Cortex of kidney (tissue), 1 donor: ENCODE data around the gene TFDP1.

ENCODE experiments used
- DNase-seq: peaks from one replicate; lab custom pipeline; 2025; lab: John Stamatoyannopoulos, UW

The TFDP1 gene

DNA sequence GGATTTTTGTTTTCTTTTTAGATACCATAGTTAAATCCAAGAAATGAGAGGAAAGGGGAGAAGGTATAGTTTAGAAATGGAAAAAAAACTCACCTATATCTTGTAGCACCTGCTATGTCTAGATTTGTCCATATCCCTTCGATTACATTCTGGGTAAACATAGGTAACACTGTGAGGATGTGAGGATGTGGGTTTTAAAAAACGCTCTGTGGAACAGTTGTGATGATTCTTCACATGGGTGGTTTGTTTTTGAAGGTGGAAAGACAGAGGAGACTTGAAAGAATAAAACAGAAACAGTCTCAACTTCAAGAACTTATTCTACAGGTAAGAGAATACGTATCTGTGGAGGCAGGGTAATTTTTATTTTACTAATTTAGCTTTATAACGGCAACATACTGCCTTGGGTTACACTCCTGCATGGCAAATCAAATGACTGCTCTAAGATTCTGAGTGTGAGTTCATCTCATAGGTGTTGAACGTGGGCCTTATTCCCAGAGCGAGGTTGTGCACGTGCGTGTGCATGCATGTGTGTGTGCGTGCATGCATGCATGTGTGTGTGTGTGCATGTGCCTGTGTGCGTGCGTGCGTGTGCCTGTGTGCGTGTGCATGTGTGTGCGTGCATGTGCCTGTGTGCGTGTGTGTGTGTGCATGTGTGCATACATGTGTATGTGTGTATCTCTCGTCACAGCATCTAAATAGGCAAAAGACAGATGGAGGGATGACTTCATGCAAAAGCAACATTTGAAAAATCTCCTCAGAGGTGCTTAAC lies 49.9 kb downstream of the TFDP1 start:
- no peak for DNase-seq

DNA sequence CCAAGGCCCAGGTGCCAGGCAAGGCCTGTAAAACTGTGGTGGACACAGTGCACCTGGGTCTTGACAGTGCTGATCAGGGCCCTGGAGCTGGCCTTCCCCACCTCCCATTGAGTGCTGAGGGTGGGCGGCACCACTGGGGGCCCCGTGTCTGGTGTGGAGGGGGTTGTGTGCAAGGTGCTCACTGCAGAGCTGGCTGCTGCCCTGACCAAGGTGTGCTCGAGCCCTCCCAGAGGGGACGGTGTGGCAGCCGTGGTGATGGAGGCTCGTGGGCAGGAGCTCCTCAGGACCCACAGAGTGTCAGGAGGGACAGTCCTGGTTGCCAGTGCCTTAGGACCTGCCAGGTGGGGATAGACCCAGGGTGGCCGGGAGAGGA lies 50.5 kb downstream of the TFDP1 start:
- no peak for DNase-seq

DNA sequence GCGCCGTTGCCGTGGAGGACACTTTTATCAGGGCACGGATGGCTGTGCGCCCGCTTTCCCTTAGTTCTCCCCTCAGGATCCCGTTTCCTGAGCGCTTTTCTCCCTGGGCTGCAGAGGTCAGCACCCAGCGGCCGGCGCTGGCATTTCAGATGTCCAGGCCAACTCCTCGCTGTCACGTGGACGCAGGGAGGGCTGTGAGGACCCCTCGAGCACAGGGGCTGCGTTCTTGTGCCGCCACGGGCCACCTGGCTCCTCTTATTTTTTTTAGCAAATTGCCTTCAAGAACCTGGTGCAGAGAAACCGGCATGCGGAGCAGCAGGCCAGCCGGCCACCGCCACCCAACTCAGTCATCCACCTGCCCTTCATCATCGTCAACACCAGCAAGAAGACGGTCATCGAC lies 51.2 kb downstream of the TFDP1 start:
- DNase-seq = no peak

DNA sequence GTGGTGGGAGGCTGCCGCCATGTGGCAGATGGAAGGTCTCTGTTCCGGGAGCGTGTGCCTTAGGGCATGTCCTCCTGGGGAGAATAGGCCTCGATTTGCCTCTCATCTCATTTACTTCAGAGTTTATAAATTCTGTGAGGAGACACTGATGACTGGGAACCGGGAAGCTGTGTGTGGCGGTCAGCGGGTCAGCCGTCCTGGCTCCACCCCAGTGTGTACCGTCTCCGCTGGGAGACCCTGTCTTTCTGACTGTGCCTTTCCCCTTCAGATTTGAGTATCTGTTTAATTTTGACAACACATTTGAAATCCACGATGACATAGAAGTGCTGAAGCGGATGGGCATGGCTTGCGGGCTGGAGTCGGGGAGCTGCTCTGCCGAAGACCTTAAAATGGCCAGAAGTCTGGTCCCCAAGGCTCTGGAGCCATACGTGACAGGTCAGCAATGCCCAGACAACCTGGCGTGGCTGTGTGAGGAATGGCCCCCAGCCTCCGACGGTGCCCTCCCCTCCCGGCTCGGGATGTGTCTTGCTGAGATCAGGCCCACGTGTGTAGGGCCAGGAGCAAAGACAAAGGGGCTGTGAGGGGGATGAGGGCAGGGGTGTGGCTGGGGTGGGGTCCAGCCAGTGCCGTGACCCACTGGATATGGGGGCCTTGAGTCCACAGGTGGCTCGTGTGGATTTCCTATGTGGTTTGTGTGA lies 51.9 kb downstream of the TFDP1 start:
- DNase-seq = no peak

DNA sequence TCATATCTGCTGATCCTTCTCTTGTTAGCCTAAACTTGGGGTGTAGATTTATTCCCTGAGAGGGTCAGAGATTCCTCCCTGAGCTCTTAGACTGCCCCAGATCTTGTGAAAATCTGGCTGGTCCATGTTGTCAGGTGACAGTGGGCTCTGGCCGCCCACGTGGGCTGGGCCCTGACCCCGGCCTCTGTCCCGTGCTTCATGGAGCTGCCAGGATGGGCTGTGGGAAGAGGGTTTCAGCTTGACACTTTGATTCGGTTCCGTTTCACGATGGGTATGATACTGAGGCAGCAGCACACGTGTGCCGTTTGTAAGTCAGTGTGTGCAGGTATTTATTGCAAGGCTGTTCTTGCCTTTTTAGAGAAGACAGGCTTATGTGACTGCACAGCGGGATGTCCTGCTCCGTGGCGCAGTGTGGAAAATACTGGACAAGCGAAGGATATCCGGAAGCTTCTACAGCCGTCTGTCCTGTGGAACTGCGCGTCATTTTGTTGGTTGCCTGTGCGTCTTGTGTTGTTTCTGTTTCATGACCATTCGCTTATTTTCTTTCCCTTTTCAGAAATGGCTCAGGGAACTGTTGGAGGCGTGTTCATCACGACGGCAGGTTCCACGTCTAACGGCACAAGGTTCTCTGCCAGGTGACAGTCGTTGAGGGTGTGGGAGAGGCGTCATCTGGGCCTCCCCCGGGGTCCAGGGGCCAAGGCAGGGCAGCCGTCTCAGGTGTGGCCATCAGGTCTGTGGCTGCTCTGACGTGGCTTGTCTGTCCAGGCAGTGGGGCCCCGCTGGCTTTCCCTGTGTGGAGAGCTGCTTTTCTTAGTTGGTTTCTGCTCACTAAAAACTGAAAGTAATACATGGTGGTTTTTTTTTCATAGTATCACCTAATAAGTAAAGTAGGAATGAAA lies 53.0 kb downstream of the TFDP1 start:
- no peak for DNase-seq

DNA sequence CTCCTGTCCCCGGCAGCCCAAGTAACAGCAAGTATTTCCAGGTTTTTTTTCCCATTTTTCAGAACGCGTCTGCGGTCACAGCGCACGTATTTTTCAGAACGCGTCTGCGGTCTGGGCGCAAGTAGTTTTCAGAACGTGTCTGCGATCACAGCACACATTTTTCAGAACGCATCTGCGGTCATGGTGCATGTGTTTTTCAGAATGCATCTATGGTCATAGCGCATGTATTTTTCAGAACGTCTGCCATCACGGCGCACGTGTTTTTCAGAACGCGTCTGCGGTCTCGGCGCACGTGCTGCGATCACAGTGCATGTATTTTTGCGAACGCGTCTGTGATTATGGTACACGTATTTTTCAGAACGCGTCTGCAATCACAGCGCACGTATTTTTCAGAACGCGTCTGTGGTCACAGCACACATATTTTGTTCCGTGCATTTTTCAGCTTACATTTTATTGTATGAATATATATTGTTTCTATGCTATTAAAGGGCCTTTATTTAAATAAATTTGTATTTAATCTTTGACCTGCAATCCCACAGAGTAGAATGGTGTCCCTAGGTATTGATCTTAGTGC lies 53.7 kb downstream of the TFDP1 start:
- no peak for DNase-seq

DNA sequence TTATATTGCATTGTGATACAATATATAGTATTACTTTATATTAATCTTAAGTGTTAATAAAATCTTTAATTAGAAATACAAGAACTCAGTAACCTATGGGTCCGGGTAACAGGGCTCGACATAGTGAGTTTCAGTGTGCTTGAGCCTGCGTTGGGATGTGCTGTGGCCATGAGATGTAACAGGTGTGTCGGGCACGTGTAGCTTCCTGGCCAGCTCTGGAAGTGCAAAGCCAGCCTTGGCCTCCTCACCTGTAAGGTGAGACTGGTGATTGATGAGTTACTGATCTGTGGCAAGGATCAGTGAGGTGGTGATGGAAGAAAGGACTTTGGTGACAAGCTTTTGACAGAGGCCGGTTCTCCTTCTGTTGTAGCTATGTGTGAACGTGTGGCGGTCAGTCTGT lies 54.3 kb downstream of the TFDP1 start:
- no peak for DNase-seq

DNA sequence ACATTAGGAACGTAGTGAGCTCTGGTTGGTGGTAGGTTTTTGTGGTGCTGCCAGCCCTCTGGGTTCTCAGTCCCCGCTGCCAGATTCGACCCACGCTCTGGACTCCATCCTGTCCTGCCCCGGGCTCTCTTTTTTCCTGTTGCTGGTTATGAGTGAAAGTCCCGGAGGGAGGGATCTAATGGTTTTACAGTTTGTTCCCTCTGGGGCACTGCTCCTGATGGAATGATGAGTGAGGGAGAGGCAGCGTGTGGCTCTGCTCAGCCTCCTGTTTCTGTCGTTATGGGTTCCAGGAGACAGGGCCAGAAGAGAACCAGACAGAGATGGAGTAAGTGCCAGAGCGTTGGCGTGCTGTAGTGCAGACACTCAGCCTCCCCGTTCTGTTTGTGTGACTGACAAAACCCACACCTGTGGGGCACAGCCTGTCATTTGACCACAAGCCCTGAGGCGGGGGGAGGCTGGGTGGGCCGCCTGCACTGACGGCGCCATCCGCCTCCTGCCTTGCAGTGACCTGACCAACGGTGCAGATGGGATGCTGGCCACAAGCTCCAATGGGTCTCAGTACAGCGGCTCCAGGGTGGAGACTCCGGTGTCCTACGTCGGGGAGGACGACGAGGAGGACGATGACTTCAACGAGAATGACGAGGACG lies 55.2 kb downstream of the TFDP1 start:
- DNase-seq = no peak

DNA sequence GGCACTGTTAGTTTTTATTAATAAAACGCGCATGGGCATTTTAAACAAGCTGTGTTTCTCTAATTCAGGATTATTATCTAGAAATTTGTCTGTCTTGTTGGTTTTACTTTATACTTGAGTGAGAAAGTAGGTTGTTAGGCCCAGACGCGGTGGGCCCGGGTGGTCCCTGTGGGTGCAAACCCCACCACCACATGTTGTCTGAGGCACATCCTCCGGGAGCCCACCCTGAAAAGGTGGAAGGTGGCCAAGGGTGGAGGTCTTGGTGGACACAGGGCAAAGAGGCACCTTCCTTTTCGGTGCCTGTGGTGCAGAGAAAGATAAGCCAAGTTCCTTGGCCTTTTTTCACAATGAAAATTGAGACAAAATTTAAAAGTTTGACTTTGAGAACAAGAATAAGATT lies 56.9 kb downstream of the TFDP1 start:
- no peak for DNase-seq

DNA sequence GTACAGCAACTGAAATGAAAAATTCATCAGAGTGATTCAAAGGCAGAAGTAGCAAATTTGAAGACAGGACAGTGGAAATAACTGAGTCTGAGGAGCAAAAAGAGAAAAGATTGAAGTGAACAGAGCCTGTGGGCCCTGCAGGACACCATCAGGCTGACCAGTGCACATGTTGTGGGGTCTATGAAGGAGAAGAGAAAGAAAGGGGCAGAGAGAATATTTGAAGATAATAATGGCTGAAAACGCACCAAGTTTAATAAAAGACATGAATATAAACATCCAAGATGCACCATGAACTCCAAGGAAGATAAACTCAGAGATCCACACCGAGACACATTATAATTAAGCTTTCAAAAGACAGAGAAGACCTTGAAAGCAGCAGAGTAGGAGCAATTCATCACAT lies 58.0 kb downstream of the TFDP1 start:
- DNase-seq = no peak

DNA sequence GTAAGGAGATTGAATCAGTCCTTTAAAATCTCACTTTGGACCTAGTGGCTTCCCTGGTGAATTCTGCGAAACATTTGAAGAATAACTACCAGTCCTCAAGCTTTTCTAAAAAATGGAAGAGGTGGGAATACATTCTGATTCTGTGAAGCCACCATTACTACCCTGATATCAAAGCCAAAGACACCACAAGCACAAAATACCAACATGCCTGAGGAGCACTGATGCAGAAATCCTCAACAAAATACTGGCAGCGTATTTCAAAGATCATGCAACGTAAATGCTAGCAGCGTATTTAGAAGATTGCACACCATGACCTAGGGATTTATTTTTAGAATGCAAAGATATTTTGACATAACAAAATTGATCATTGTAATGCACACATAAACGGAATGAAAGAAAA lies 59.0 kb downstream of the TFDP1 start:
- DNase-seq = no peak

DNA sequence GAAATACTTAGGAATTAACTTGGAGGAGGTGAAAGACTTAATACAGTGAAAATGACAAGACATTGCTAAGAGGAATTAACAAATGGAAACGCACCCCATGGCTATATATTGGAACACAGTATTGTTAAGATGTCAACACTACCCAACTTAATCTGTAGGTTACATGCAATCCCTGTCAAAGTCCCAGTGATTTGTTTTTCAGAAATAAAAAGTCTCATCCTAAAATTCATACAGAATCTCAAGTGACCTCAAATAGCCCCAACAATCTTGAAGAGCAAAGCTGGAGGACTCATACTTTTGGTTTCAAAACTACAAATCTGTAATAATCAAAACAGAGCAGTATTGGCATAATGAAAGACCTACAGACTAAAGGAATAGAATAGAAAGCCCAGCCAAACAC lies 60.2 kb downstream of the TFDP1 start:
- DNase-seq = no peak

DNA sequence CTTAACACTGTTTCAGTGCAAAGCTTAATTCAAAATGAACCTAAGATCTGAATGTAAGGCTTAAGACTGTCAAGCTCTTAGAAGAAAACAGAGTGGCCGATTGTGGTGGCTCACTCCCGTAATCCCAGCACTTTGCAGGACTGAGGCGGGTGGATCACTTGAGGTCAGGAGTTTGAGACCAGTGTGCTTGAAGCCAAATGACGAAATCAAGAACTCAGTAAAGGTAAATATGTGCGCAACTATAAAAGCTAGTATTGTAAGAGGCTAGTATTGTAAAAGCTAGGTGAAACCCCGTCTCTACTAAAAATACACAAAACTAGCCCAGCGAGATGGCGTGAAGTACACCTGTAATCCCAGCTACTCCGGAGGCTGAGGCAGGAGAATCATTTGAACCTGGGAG lies 60.8 kb downstream of the TFDP1 start:
- DNase-seq = no peak

DNA sequence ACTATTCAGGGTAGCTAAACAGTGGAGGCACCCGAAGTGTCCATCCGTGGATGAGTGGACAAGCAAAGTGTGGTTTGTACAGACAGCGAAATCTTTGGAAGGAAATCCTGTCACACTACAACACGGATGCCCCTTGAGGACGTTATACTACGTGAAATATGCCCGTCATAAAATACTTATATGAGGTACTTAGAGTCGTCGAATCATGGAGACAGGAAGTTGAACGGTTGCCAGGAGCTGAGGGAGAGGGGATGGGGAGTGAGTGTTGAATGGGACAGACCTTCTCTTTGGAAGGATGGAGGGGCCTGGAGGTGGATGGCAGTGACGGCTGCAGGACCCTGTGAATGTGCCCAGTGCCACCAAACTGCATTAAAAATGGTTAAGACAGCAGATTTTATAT lies 61.8 kb downstream of the TFDP1 start:
- DNase-seq = no peak

DNA sequence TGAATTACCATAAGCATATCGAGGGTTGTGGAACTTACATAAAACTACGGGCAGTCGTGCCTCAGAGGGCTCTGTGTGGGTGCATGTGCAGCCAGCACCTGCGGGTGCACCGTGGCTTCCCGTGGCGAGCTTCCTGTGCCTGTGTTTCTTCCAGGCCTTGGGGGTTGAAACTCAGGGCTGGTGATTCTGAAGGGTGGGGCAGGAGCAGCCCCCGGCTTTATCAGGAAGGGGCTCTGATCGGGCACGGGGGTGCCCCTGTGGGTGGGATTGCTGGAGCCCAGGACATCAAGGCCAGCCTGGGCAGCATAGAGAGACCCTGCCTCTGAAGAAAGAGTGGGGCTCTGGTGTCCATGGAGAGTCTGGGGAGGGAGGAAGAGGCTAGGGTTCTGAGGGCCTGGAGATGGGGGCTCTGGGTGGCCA lies 62.4 kb downstream of the TFDP1 start:
- DNase-seq = no peak

DNA sequence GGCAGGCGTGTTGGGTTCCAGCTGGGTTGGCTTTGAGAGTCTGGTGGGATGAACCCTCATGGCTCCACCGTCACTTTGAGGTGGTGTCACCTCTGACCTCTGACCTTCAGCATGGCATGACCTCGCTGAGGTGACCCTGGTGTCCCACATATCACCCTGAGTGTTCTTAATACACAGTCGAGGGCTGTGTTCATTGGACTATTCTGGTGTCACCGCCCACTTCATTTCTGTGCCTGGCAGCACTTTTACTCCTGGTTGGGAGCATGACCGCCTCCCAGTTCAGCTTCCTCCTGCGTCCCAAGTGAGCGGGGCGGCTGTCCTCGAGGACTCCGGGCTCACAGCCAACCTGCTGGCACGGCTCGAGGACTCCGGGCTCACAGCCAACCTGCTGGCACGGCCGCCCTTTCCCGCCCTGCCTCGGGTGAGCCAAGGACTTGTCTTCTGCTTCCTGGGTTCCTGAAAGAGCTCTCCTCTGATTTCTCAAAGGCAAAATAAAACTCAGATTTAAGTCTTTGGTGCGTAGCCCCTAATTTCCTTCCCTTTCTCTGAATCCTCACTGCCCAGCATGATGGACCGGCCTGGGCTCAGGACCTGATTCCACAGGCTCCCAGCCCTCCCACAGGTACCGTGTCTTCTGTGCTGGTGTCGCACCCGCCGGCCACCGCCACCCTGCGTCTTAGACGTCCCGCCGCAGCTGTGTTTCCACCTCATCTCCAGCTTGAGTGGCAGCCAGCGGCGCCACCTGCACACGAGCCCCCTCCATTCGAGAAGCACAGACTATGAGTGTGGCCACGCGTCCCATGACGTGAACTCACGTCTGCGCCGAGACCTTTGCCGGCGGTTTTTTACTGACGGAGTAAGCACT lies 63.0 kb downstream of the TFDP1 start:
- DNase-seq = no peak

DNA sequence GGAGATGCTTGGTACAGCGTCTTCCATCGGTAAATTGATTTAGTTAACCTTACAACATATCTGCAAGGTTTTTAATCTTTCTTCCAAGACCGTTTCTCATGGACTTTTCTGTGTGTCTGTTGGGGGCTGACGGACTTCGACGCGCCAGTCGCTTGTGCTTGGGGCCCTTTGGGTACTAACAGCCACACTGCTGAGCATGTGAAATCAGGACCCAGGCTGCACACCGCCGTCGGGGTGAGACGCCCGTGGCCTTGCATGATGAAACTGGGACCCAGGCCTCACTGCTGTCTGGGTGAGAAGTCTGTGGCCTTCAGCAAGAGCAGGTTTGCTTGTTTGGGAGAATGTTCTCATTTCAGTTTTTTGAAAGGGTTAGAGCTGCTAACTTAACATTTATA lies 63.7 kb downstream of the TFDP1 start:
- no peak for DNase-seq

DNA sequence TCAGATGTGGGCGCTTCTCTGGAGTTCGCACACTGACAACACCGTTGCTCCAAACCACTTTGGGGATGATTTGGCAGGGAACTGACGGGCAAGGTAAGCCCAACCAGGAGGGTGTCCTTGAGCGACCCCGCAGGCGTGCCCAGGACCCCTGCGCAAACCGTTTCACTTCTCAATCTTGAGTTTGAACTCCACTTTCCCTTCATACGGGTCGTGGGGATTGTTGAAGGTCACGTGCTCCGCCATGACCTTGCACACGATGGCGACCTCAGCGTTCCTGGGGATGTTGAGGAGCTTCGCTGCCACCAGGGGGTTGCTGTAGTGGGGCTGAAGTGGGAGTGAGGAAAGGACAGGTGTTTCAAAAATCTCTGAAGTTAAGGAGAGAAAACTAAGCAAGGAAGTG lies 64.7 kb downstream of the TFDP1 start:
- DNase-seq = no peak

DNA sequence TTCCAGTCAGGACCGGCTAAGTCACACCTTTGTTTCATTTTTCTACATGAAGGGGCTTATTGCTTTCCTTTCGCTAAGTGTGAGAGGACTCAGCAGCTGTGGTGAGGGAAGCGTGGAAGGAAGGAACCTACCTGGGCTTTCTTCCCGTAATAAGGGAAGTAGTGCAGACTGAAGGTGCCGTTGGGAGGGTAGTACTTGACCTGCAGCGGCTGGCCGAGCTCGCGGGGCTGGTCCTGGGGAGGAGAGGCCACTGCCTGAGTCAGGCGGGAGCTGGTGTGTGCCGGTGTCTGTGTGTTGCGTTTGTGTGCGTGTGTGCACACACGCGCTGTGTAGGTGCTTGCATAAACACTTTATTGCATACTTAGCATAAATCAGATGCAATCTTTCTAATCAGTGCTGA lies 65.7 kb downstream of the TFDP1 start:
- DNase-seq = no peak

DNA sequence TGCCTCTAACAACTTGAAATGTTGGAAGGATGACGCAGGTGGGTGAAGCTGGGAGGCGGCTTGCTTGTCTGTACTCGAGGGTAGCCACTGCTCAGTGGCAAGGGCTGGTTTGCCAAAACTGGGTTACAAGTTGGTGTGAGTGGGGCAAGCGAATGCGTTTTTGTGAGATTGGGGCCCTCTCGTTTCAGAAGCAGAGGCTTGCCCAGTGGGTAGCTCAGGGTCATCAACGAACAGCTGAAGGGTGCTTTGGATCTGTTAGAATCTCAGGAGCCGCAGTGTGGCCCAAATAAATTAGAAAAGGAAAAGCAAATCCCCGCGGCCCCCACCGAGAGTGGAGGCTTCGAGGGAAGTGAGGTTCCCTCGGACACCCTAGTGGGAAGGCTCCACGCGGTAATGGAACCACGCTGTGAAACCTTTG lies 66.2 kb downstream of the TFDP1 start:
- no peak for DNase-seq
